PC-9 (cell line): ENCODE results near the gene RIMBP2. TPM values are rescaled to one million over a fixed set of nuclear protein-coding genes. Genes with fewer than 3 reads are reported as not detected.

ENCODE experiments used
- BruUV-seq: library from RNA; stranded (reverse); fragments of 400-500 nt; replicated peaks from 2 replicates; lab custom pipeline; 2021; lab: Mats Ljungman, UMichigan
- CTCF ChIA-PET: fragments of 300-600 bp; sonication (Branson Sonifier 250); formaldehyde crosslinking; loops from one replicate; lab custom pipeline; 2022; ENCODE audit warnings: antibody characterized with exemption; lab: Charles Lee
- POLR2A ChIA-PET: fragments of 300-600 bp; sonication (Branson Sonifier 250); formaldehyde crosslinking; loops from one replicate; lab custom pipeline; 2022; ENCODE audit warnings: antibody characterized with exemption; ENCODE audit not compliant: unreplicated experiment; lab: Charles Lee
- DNase-seq, 2 experiments: peaks; one replicate each; pipeline versions ENCODE4 v3.0.0 to v3.0.0-alpha.2; 2015 to 2022; ENCODE audit warnings: mixed read lengths in 1 of 2
- H2AFZ ChIP-seq: fragments of 200-600 bp; sonication (generic); 2 replicates; pipeline ENCODE4 v1.8.1; 2017; ENCODE audit warnings: antibody characterized with exemption
- H3F3A ChIP-seq: fragments of 200-600 bp; sonication (generic); 2 replicates; pipeline ENCODE4 v1.8.1; 2017; ENCODE audit warnings: antibody characterized with exemption, mild to moderate bottlenecking, low read depth; ENCODE audit not compliant: insufficient read depth
- H3K27ac ChIP-seq: fragments of 200-600 bp; sonication (generic); 2 replicates; pipeline ENCODE4 v1.6.1; 2016; ENCODE audit warnings: mixed run types
- H3K27me3 ChIP-seq: fragments of 200-600 bp; sonication (generic); 2 replicates; pipeline ENCODE4 v1.6.1; 2016; ENCODE audit warnings: low read depth, mixed run types; ENCODE audit not compliant: insufficient read depth
- H3K36me3 ChIP-seq: fragments of 200-600 bp; sonication (generic); 2 replicates; pipeline ENCODE4 v1.6.1; 2016; ENCODE audit warnings: low read depth, mixed run types
- H3K4me1 ChIP-seq: fragments of 200-600 bp; sonication (generic); replicated peaks from 2 replicates; pipeline ENCODE4 v1.6.1; 2016; ENCODE audit warnings: mixed run types; ENCODE audit not compliant: insufficient read depth
- H3K4me2 ChIP-seq: fragments of 200-600 bp; sonication (generic); 2 replicates; pipeline ENCODE4 v1.6.1; 2017; ENCODE audit warnings: mixed run types
- H3K4me3 ChIP-seq: fragments of 200-600 bp; sonication (generic); 2 replicates; pipeline ENCODE4 v1.6.1; 2016; ENCODE audit warnings: mixed run types
- H3K79me2 ChIP-seq: fragments of 200-600 bp; sonication (generic); 2 replicates; pipeline ENCODE4 v1.6.1; 2017; ENCODE audit warnings: low read depth, mixed run types
- H3K9me2 ChIP-seq: fragments of 200-600 bp; sonication (generic); 2 replicates; pipeline ENCODE4 v1.8.1; 2017; ENCODE audit warnings: mild to moderate bottlenecking; ENCODE audit not compliant: insufficient read depth
- H3K9me3 ChIP-seq: fragments of 200-600 bp; sonication (generic); 2 replicates; pipeline ENCODE4 v1.8.1; 2016; ENCODE audit warnings: low read depth; ENCODE audit not compliant: insufficient read depth
- H4K20me1 ChIP-seq: fragments of 200-600 bp; sonication (generic); 2 replicates; pipeline ENCODE4 v1.8.1; 2017; ENCODE audit not compliant: insufficient read depth
- CTCF ChIP-seq: fragments of 200-600 bp; sonication (generic); conservative IDR thresholded peaks from 2 replicates; pipeline ENCODE4 v1.6.1; 2017; ENCODE audit warnings: mixed run types, antibody characterized with exemption, mild to moderate bottlenecking, moderate library complexity
- EZH2 ChIP-seq: fragments of 200-600 bp; sonication (generic); IDR thresholded peaks from 2 replicates; pipeline ENCODE4 v1.8.0; 2017; ENCODE audit warnings: antibody characterized with exemption, low read depth
- intact Hi-C: fragments of 100-400 bp; cut with micrococcal nuclease; formaldehyde crosslinking; loops from one replicate; pipeline ENCODE4 v1.10.0; 2022; ENCODE audit not compliant: unreplicated experiment
- total RNA-seq: library from RNA; stranded (reverse); gene quantifications from 2 replicates; pipeline ENCODE4 v1.2.3, GENCODE V29; 2021

The RIMBP2 gene
- total RNA-seq, 1 experiment from 2014 or later: not detected

DNA sequence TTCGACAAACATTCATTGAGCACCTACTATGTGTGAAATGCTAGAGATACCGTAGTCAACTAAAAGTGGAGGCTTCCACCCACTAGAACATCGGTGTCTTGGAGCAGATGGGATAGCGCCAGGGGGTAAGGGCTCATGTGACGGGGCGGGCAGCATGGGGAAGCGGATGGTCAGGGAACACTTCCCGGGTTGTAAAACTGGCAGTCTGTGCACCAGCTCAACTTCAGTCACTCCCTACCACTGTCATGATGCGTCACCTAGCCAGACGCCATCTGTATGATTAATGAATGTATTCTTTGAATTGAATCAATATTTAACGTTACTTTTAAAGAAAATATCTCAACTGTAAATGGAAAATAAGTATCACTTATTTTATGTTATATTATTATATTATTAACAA is 284.9 kb downstream of the RIMBP2 start:
- no peaks in the 10 kb centered on the region for H3K36me3 ChIP-seq
- no peaks in the 10 kb centered on the region for H3K4me1 ChIP-seq
- H3K9me3 ChIP-seq: no peaks in the 10 kb centered on the region
- no TSS peak for BruUV-seq
- H3K4me3 ChIP-seq: no peak overlapping the region
- H3K27ac ChIP-seq: no peak overlapping the region
- intact Hi-C loops: no loop called here
- H2AFZ ChIP-seq: no peak overlapping the region
- no peaks in the 10 kb centered on the region for H3K79me2 ChIP-seq
- no peaks in the 10 kb centered on the region for H3F3A ChIP-seq
- H3K4me2 ChIP-seq: no peak overlapping the region
- no peak for DNase-seq
- POLR2A ChIA-PET: no interaction called here
- TF ChIP-seq CTCF (no peak), EZH2 (no peak)
- H4K20me1 ChIP-seq: no peaks in the 10 kb centered on the region
- CTCF ChIA-PET: no interaction called here
- H3K27me3 ChIP-seq: peaks cover 94% of the 10 kb centered on the region
- no peaks in the 10 kb centered on the region for H3K9me2 ChIP-seq

GRCh38 chr12:130429656-130430505 is 286.2 kb downstream of the RIMBP2 start:
- Histone ChIP-seq H3K9me2 (no peaks in the 10 kb centered on the region), H3F3A (no peaks in the 10 kb centered on the region), H3K36me3 (no peaks in the 10 kb centered on the region), H3K79me2 (no peaks in the 10 kb centered on the region), H3K27me3 (peaks cover 94% of the 10 kb centered on the region), H3K4me1 (no peaks in the 10 kb centered on the region), H2AFZ (no peak overlapping the region), H3K4me2 (no peak overlapping the region), H3K4me3 (no peak overlapping the region), H3K9me3 (no peaks in the 10 kb centered on the region), H4K20me1 (no peaks in the 10 kb centered on the region), H3K27ac (no peak overlapping the region)
- no TSS peak for BruUV-seq
- no peak for DNase-seq
- no peak for TF ChIP-seq CTCF
- TF ChIP-seq EZH2: no peak
- intact Hi-C loops: no loop called here
- CTCF ChIA-PET: no interaction called here
- POLR2A ChIA-PET: no interaction called here

GRCh38 chr12:130428116-130428515 is 288.0 kb downstream of the RIMBP2 start:
- H3K27me3 ChIP-seq: peaks cover 94% of the 10 kb centered on the region
- BruUV-seq: no TSS peak
- no peak for TF ChIP-seq EZH2
- no peaks in the 10 kb centered on the region for H3K4me1 ChIP-seq
- intact Hi-C loops: no loop called here
- H3F3A ChIP-seq: no peaks in the 10 kb centered on the region
- CTCF ChIA-PET: no interaction called here
- H3K79me2 ChIP-seq: no peaks in the 10 kb centered on the region
- POLR2A ChIA-PET: no interaction called here
- no peaks in the 10 kb centered on the region for H3K36me3 ChIP-seq
- no peak overlapping the region for H3K4me2 ChIP-seq
- no peak overlapping the region for H3K4me3 ChIP-seq
- H4K20me1 ChIP-seq: no peaks in the 10 kb centered on the region
- no peaks in the 10 kb centered on the region for H3K9me2 ChIP-seq
- no peaks in the 10 kb centered on the region for H3K9me3 ChIP-seq
- no peak overlapping the region for H2AFZ ChIP-seq
- DNase-seq: no peak
- H3K27ac ChIP-seq: no peak overlapping the region
